HK-2 (cell line): ENCODE measurements around the gene EPB41L2.

ENCODE experiments used
- DNase-seq: peaks from one replicate; pipeline ENCODE4 v3.0.0-alpha.2; 2018; ENCODE audit not compliant: unreplicated experiment

Gene EPB41L2

GRCh38 chr6:131062241-131063027 lies 611 bp downstream of the EPB41L2 start:
- DNase-seq: peak; percentile 34

- DNase-seq: no peak
Observed at GRCh38 chr6:131061751-131062119, 1.3 kb downstream of the EPB41L2 start.

- peak; percentile 34 for DNase-seq
Observed at GRCh38 chr6:131061041-131061750, 1.8 kb downstream of the EPB41L2 start.

- DNase-seq: no peak
Observed at GRCh38 chr6:131060311-131060710, 2.7 kb downstream of the EPB41L2 start.

GRCh38 chr6:131059486-131059885 lies 3.6 kb downstream of the EPB41L2 start:
- no peak for DNase-seq

- DNase-seq: no peak
Observed at GRCh38 chr6:131058236-131058635, 4.8 kb downstream of the EPB41L2 start.

- DNase-seq: no peak
Observed at GRCh38 chr6:131054392-131055250, 8.4 kb downstream of the EPB41L2 start.

- DNase-seq: no peak
Observed at GRCh38 chr6:131053546-131054240, 9.4 kb downstream of the EPB41L2 start.

GRCh38 chr6:131052181-131052580 lies 10.9 kb downstream of the EPB41L2 start:
- DNase-seq: no peak

GRCh38 chr6:131051341-131051740 lies 11.7 kb downstream of the EPB41L2 start:
- no peak for DNase-seq

- DNase-seq: no peak
Observed at GRCh38 chr6:131049608-131050007, 13.4 kb downstream of the EPB41L2 start.

GRCh38 chr6:131048933-131049515 lies 14.0 kb downstream of the EPB41L2 start:
- DNase-seq: no peak

- DNase-seq: no peak
Observed at GRCh38 chr6:131048459-131048858, 14.6 kb downstream of the EPB41L2 start.

GRCh38 chr6:131045139-131045538 lies 17.9 kb downstream of the EPB41L2 start:
- no peak for DNase-seq

- no peak for DNase-seq
Observed at GRCh38 chr6:131043902-131044447, 19.1 kb downstream of the EPB41L2 start.

- DNase-seq: no peak
Observed at GRCh38 chr6:131042664-131043063, 20.4 kb downstream of the EPB41L2 start.

- no peak for DNase-seq
Observed at GRCh38 chr6:131041814-131042213, 21.2 kb downstream of the EPB41L2 start.

- DNase-seq: no peak
Observed at GRCh38 chr6:131040866-131041265, 22.2 kb downstream of the EPB41L2 start.

GRCh38 chr6:131039345-131039680 lies 23.7 kb downstream of the EPB41L2 start:
- no peak for DNase-seq

GRCh38 chr6:131038597-131039344 lies 24.3 kb downstream of the EPB41L2 start:
- DNase-seq: no peak
